Stimulated activated naive CD4-positive, alpha-beta T cell treated with Interleukin-2 at 50 U/mL for 16 hours (primary cell): ENCODE results near the gene SORBS2.

Experiments
- DNase-seq: peaks from one replicate; lab custom pipeline; 2025; lab: John Stamatoyannopoulos, UW

The SORBS2 gene

GRCh38 chr4:185738820-185739219 is 73.2 kb downstream of the SORBS2 start:
- DNase-seq: no peak

GRCh38 chr4:185738038-185738552 is 73.9 kb downstream of the SORBS2 start:
- DNase-seq: no peak

- DNase-seq: no peak
Measured at GRCh38 chr4:185737489-185738037, 74.4 kb downstream of the SORBS2 start.

GRCh38 chr4:185736882-185737281 is 75.1 kb downstream of the SORBS2 start:
- no peak for DNase-seq

GRCh38 chr4:185735866-185736400 is 76.1 kb downstream of the SORBS2 start:
- DNase-seq: no peak

GRCh38 chr4:185734930-185735329 is 77.1 kb downstream of the SORBS2 start:
- no peak for DNase-seq

- no peak for DNase-seq
Measured at GRCh38 chr4:185734214-185734613, 77.8 kb downstream of the SORBS2 start.

- no peak for DNase-seq
Measured at GRCh38 chr4:185730849-185731608, 81.0 kb downstream of the SORBS2 start.

- no peak for DNase-seq
Measured at GRCh38 chr4:185730387-185730786, 81.6 kb downstream of the SORBS2 start.

- DNase-seq: no peak
Measured at GRCh38 chr4:185729391-185729804, 82.6 kb downstream of the SORBS2 start.

- no peak for DNase-seq
Measured at GRCh38 chr4:185728893-185729292, 83.1 kb downstream of the SORBS2 start.

GRCh38 chr4:185726931-185727330 is 85.1 kb downstream of the SORBS2 start:
- DNase-seq: no peak

- DNase-seq: no peak
Measured at GRCh38 chr4:185723631-185724260, 88.2 kb downstream of the SORBS2 start.

GRCh38 chr4:185722029-185722316 is 90.0 kb downstream of the SORBS2 start:
- no peak for DNase-seq

- DNase-seq: no peak
Measured at GRCh38 chr4:185721190-185722028, 90.6 kb downstream of the SORBS2 start.

- DNase-seq: no peak
Measured at GRCh38 chr4:185719500-185719858, 92.5 kb downstream of the SORBS2 start.

GRCh38 chr4:185718578-185719499 is 93.2 kb downstream of the SORBS2 start:
- DNase-seq: no peak

- no peak for DNase-seq
Measured at GRCh38 chr4:185717377-185717741, 94.6 kb downstream of the SORBS2 start.

GRCh38 chr4:185716577-185717376 is 95.2 kb downstream of the SORBS2 start:
- no peak for DNase-seq

GRCh38 chr4:185716141-185716551 is 95.8 kb downstream of the SORBS2 start:
- DNase-seq: no peak
